ENCODE data around the gene MAN1C1. TPM values are rescaled to one million over a fixed set of nuclear protein-coding genes. Genes with fewer than 3 reads are reported as not detected.

The MAN1C1 gene
- total and polyA plus RNA-seq, 10 of the 15 experiments (the other 5 are each of a cell fraction or from before 2014, with no cell fraction given): 0.12 to 0.56 (median 0.22) TPM; not detected in 3

- TF ChIP-seq POLR2AphosphoS2 (IDR thresholded peaks at IDR 0.05; ENCODE audit: low read depth, low read length): 0 out of 2 replicates have a peak, but pooled peaks have one; percentile 14
- TF ChIP-seq SIN3A (IDR thresholded peaks at IDR 0.05; ENCODE audit: low read depth, low read length): peak; percentile 23; the same call in 1 of the 2 replicates
- TF ChIP-seq MLLT1 (IDR thresholded peaks at IDR 0.05): peak; percentile 83
- TF ChIP-seq TCF7 (IDR thresholded peaks at IDR 0.05; ENCODE audit: borderline replicate concordance): no peak
- 0 out of 4 replicates have a peak, but pooled peaks of 1 of the 2 experiments have one; percentile 6 for TF ChIP-seq BHLHE40 (IDR thresholded peaks at IDR 0.05; ENCODE audit: borderline replicate concordance in 1 of 2, low read depth in 2 of 2, low read length in 1 of 2)
- no peak for TF ChIP-seq USF2 (IDR thresholded peaks at IDR 0.05; ENCODE audit: borderline replicate concordance, low read depth, low read length)
- peak; percentile 30; the same call in 1 of the 2 replicates for TF ChIP-seq ZNF24 (IDR thresholded peaks at IDR 0.05)
- TF ChIP-seq SRF (IDR thresholded peaks at IDR 0.05; ENCODE audit: low read depth in 2 of 2, low read length in 2 of 2): no peak
- TF ChIP-seq IRF4 (IDR thresholded peaks at IDR 0.05; ENCODE audit: low read depth, low read length): no peak
- peak; percentile 71; the same call in 1 of the 2 replicates for TF ChIP-seq NBN (IDR thresholded peaks at IDR 0.05)
- peak in 1 of 2 experiments; percentile 19; a peak in 1 of 3 replicates for TF ChIP-seq EGR1 (IDR thresholded peaks at IDR 0.05; ENCODE audit: borderline replicate concordance in 1 of 2, low read depth in 2 of 2, low read length in 2 of 2)
- TF ChIP-seq GATAD2B (conservative IDR thresholded peaks at IDR 0.05; ENCODE audit: low read depth): peak; percentile 51
- no peak for TF ChIP-seq ZNF217 (IDR thresholded peaks at IDR 0.05)
- TF ChIP-seq TCF3 (IDR thresholded peaks at IDR 0.05; ENCODE audit: borderline replicate concordance, insufficient read depth, low read depth, low read length): 0 out of 2 replicates have a peak, but pooled peaks have one; percentile 17
- no peak for TF ChIP-seq PML (IDR thresholded peaks at IDR 0.05; ENCODE audit: low read length)
- TF ChIP-seq MYC (IDR thresholded peaks at IDR 0.05; ENCODE audit: insufficient read depth, insufficient read length, insufficient replicate concordance, low read length, severe bottlenecking): no peak
- peak; percentile 71; the same call in 1 of the 2 replicates for TF ChIP-seq POLR2AphosphoS5 (IDR thresholded peaks at IDR 0.05; ENCODE audit: low read length)
- no peak for TF ChIP-seq ZBTB40 (IDR thresholded peaks at IDR 0.05; ENCODE audit: borderline replicate concordance)
- TF ChIP-seq SMAD5 (IDR thresholded peaks at IDR 0.05; ENCODE audit: low read depth): peak; percentile 67; the same call in 1 of the 2 replicates
- no peak for TF ChIP-seq KAT2A (conservative IDR thresholded peaks at IDR 0.05; ENCODE audit: control insufficient read depth, low read depth, low read length)
- no peak for TF ChIP-seq ZNF274 (IDR thresholded peaks at IDR 0.05; ENCODE audit: insufficient read depth, insufficient read length)
- TF ChIP-seq IRF5 (IDR thresholded peaks at IDR 0.05; ENCODE audit: borderline replicate concordance): no peak
Measured at GRCh38 chr1:25820247-25821111, 203.9 kb downstream of the MAN1C1 start (continued).

Data from GM12878 (cell line).